Stimulated activated CD4-positive, alpha-beta T cell treated with anti-CD3 and anti-CD28 coated beads, Interleukin-2, amount 100 ng/mL, for 48 hours (primary cell): Measurements from ENCODE around the gene COQ5.
A peak's percentile ranks its signal among the peaks of the same experiment; 100 is the strongest.

Experiments used
- DNase-seq, 2 donors: peaks; one replicate each; pipeline ENCODE4 v3.0.0-alpha.2; 2020

The COQ5 gene

DNA sequence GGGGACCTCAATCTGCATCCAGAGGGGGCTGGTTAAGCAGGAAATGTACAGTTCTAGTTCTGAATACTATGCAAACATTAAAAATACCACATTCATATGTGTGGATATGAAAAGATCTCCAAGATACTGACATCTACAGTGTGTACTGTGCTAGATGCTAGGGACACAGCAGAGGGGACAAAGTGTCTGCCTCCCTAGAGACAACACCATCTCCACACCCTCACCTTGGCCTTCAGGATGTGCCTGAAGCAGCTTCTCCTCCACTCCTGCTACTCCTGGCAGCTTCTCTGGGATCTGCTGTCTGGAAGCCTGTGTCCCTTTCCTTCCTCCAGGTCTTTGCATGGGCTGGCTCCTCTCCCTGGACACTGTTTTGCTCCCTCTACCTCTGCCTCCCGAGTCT is 48.7 kb downstream of the COQ5 start:
- no peak for DNase-seq

DNA sequence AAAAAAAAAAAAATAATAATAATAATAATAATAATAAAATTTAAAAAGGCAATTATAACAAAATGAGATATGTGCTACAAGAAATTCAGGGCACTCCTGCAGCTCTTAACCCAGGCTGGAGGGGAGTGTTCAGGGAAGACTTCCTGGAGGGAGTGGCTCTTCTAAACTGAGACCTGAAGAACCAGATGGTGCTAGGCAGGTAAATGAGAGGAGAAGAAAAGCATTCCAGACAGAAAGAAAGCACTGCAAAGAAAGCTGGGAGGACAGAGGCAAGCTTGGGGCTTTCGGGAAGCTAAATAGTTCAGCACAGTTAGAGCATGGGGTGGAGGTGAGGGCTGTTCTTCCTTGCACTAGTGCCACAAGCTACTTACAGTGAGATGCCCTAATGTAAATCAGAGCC is 49.5 kb downstream of the COQ5 start:
- no peak for DNase-seq

DNA sequence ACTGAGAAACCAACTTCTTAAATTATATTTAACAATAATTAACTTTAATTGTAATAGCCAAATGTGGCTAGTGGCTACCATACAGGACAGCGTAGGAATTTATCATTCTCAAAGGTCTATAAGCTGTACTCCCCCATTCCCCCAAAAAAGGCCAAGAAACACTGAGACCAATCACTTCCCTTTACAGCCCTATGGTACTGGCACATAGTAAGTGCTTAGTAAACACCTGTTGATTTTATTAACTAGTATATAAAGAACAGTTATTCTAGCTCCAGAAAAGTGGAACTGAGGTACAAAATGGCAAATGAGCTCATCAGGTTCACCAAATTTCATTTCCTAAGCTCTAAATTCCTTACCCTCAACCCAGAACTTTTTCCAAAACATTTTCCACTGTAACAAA is 53.3 kb downstream of the COQ5 start:
- DNase-seq, result no peak

DNA sequence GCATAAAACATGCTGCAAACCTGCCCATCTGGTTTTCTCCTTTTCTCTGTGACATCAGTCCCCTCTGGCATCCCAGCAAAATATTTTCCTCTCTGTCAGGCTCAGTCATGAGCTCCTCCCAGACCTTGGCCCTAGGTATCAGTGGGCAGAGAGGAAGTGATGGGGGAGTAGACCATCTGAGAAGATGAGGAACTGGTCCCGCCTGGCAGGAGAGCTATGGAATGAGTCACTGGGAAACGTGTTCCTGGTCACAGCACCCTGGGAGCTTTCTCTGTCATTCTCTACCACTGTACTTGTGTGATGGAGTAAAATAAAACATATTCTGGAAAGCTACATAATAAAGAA is 54.4 kb downstream of the COQ5 start:
- DNase-seq, result no peak

DNA sequence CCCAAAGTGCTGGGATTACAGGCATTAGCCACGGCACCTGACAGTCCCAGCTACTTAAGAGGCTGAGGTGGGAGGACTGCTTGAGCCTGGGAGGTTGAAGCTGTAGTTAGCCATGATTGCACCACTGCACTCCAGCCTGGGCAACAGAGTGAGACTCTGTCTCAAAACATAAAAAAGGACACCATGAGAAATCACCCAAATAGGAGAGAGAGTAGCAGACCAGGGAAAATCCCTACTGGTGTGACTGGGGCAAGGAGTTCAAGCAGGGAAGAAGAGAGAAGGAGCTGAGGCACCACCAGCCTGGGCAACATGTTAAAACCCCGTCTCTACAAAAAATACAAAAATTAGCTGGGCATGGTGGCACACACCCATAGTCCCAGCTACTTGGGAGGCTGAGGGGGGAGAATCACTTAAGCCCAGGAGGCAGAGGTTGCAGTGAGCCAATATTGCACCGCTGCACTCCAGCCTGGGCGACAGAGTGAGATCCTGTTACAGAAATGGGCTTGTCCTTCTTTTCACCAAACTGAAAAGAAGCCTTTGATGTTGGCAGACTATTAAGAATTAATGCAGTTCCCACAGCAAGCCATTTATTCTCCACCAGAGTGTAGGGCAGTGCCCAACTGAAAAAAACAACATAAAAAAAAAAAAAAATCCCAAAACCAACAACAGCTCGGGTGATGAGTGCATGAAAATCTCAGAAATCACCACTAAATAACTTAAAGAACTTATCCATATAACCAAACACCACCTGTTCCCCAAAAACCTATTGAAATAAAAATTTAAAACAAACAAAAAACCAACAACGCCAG is 54.9 kb downstream of the COQ5 start:
- DNase-seq, result no peak

DNA sequence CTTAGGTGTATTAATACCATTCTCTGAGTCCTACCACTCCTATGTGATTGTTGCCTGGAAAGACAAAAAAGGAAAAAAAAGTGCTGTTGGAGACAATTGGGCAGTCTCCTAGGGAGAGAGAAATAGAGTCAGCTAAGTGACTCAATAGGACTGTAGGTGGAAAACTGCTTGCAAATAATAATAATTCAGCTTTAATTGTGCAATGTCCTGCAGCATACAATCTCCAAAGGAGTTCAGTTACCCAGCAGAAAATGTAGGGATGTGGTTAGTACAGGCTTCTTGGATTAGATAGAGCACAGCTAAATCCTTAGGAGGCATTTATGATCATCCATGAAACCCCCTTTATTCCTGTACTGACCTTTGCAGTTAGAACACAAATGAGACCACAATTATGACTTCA is 56.4 kb downstream of the COQ5 start:
- no peak for DNase-seq

DNA sequence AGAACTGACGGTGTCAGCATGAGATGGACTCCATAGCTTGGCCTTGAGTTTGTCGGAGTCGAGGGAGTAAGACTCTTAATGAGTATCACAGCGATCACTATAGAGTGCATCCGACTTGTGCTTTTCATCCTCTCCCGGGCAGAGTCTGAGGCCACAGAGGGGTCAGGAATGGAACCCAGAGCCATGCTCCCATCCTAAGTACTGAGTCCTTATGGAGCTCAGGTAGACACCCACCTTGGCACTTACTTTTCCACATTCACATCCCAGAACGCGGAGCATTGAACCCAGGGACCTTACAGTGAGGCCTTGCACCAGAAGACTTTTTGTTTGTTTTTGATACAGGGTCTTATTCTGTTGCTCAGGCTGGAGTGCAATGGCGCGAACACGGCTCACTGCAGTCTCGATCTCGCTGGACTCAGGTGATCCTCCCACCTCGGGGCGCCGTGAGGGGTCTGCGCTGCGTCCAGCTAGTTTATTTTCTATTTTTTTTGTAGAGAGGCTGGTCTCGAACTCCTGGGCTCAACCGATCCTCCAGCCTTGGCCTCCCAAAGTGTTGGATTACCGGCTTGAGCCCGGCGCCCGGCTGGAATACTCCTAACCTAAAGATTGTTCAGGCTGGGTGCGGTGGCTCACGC is 58.7 kb downstream of the COQ5 start:
- no peak for DNase-seq

DNA sequence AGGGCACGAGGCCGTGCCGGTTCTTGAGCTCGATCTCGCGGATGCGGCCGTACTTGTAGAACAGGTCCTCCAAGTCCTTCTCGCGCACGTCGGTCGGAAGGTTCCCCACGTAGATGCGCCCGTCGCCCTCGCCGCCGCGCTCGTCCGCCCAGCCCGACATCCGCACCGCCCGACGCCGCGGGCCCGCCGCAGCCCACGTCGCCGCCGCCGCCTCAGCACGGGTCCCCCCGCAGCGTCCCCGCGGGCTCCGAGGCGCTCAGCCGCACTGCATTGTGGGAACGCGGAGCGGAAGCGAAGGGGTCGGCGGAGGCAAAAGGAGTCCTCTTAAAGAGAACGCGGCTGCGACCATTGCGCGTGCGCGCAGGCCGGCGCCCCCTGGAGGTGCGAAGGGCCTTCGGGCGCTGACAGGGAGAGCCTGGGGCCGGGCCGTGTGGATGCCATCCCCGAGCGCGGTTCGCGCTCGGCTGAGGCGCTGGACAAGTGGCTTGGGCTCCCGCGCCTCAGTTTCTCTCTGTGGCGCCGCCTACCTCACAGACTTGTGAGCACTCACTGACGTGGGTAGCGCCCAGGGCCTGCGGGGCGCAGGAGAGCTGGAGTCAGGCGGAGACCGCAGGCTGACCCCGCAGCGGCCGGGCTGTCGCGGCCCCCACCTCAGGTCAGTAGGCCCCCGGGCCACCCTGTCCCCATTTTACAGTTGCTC is 59.4 kb downstream of the COQ5 start, which contains the start of gene SRSF9:
TSS of gene SRSF9 (minus strand) at position 299 of the 700 bp plus-strand sequence. CDS start at position 160, 139 bp downstream.
- peak; percentile 97 to 98 for DNase-seq

DNA sequence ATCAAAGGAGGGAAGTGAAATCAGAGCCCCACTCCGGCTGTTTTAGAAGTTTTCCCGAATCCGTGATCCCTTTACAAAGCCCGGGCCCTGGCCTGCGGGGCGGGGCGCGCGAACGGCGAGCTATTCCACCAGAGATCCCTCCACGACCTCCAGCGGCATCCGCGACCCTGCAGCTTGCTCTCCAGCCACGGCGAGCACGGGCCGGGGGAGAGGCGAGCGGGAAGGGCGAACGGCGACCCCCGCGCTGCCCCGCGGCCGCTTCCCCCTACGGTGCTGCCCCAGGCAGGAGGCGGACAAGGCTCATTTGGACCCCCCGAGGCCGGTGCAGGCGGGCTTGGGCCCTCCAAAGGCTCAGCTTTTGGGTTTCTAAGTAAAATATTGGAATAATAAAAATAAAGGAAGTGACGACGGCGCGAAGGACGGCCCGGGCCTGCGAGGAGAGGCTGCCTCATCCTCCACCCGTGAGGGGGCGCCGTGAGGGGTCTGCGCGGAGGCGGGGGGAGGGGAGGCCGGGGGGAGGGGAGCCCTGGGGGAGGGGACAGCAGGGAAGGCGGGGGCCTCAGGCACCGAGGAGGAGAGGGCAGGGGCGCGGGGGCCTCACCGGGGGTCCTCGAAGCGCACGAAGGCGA is 60.0 kb downstream of the COQ5 start:
- peak in 1 of 2 donors; percentile 29 for DNase-seq

DNA sequence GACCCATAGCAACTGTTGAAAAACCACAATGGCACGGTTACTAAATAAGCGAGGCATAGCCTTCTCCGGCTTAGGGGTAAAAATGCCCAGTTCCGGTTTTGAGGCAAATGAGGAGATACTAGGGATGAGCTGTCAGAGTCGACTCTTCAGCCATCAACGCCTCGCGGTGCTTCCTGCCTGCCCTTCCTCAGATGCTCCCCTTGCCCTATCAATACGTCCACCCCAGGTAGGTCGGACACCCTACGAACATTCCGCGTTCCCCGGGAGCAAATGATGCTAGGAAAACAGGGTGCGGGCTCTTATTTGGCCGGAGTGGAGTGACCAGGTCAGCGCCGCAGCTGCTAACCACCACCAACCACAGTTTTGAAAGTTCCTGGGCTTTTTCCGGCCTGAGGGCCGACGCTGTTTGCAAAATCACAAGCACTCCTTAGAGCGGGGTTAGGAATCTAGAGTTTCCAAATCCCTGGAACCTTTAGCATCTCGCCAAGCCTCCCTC is 60.6 kb downstream of the COQ5 start:
- no peak for DNase-seq

DNA sequence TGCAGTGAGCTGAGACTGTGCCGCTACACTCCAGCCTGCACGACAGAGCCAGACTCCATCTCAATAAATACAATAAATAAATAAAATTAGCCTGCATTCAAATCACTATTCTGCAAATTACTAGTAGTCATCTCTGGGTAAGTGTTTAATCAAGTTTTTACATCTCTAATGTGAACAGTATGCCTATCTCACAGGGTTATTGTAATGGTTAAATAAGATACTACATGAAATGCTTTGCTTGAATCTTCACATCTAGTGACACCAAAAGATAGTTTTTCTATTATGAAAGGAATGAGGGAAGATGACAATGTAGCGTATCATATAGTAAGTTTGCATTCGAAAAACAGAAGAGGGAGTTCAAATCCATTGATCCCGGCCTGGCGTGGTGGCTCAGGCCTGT is 61.5 kb downstream of the COQ5 start:
- no peak for DNase-seq

DNA sequence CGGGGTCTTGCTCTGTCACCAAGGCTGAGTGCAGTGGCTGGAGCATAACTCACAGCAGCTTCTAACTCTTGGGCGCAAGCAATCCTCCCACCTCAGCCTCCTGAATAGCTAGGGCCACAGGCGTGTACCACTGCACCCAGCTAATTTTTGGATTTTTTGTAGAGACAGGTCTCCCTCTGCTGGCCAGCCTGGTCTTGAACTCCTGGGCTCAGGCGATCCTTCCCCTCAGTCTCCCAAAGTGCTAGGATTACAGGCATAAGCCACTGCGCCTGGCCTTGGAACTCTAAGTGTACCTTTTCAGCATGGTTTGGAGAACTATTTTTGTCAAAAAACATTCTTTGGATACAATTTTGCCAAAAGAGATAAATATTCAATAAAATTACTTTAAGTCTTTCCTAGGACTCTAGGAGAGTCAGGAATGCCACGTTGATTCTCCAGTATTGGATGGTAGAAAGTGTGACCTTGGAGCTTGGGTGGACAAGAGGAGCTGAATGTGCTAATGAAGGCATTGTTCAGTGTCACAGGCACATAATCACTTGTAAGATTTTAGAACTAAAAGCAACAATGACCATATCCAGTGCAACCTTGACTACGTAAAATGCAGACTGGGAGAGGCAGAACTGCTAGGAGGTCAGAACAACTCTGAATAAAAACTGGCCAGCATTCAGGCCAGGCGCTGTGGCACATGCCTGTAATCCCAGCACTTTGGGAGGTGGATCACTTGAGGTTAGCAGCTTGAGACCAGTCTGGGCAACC is 62.2 kb downstream of the COQ5 start:
- peak in 1 of 2 donors; percentile 26 for DNase-seq

DNA sequence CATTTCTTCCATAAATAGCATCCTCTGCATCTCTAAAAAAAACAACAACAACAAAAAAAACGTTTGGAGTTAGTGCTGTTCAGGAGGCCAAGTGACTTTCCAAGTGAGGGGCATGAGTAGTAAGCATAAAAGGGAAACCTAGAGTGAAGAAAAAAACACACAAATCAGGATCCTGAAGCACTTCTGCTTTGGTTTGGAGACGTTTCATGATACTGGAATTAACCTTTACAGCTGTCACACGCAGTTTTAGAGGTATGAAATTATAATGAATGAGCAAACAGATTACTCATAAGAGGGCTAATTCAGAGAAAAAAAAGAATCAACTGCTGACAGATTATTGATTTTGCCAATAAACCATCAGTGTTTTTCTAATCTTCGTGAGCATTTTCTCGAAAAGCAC is 63.2 kb downstream of the COQ5 start:
- no peak for DNase-seq

DNA sequence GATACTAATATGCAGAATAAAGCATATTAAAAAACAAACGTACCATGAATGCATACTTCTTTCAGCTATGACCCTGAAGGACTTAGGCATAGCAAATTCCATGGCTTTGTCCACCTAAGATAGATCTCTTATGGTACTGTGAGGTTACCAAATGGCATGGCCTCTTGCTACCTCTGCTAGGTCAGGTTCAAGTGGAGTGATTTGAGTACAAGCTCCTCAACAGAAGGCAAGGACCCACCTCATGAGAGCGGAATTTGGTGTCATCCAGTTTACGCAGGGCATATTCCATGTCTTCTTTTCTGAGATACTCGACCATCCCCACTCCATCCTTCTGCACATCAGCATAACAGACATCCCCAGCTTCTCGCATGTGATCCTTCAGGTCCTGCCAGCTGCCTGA is 65.2 kb downstream of the COQ5 start:
- no peak for DNase-seq

DNA sequence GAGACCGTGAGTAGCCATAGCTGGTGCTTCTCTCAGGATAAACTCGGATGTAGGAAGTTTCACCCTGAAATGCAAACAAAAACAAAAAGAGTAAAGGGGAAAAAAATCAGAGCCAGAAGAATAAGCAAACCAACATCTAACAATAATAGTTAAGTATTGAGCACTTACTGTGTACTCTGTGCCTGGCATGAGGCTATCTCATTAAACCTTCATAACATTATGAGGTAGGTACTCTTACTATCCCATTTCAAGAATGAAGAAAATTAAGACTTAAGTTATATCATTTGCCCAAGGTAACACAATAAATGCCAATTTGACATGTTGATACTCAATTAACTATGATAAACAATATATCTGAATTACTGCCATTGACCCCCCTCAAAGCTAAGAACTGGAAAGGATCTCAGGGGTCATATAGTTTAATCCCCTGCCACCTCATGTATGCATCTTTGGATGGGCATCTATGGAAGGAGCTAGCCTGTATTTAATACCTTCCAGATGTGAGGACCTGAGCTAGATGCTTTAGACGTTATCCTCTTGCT is 66.8 kb downstream of the COQ5 start:
- no peak for DNase-seq

DNA sequence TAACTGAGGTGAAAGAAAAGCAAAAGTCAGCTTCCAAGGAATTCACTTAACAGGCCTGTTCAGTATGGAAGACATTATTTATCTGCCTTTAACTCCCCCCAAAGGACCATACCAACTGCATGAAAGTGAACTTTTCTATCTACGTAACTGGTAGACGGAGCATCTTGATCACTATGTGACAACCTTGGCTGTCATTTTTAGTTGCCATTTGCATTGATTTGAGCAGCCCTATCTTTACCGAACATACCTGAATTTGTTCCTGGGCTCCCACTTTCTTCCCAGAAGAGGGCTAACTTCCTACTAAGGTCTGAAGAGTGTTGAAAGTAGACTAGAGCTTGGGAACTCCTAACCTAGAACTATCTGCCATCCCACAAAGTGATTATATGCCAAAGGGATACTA is 68.8 kb downstream of the COQ5 start:
- no peak for DNase-seq

DNA sequence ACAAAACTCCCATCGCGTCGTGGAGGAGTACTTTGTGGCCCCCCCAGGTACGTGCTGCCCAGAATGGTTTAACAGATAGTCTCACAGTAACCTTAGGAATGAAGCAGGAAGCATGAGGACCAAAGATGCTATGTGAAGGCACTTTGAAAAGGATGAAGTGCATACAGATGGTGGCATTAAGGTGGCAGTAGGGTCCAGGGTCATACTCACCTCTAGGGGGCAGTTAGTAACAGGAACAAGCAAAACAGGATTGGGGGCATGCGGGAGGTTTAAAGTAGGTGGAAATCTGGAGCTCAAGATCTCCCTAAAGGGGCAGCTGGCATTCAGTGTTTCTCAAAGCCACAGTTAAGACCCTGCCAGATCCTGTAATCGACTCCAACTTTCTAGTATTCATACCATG is 71.8 kb downstream of the COQ5 start:
- no peak for DNase-seq

DNA sequence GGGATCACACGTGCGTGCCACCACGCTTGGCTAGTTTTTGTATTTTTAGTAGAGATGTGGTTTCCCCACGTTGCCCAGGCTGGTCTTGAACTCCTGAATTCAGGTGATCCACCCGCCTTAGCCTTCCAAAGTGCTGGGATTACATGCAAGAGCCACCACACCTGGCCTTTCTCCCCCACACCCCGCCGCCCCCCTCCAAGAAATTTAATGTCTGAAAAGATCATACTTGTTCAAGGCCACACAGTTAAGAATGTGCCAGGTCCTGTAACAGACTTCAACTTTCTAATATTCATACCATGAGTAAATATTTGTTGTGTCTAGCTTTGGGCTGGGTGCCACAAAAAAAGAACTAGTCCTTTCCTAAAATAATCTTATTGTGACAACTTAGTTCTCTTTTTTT is 73.7 kb downstream of the COQ5 start:
- DNase-seq, result no peak

DNA sequence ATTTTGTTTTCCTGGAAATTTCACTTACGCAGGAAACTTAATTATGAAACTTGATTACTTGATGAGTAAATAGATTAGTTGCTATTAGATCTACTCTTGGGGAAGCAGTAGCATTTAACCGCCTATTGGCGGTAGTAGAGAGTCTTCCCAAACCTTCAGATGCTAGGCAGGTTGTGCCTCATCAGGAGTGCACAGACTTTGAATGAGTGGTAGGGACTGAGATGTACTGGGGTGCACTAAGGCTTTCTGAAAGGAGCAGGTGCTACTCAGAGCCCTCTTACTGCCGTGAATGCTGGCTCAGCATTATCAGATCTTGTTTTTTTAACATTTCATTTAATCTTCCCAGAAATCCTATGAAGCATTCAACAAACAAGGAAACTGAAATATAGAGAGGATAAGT is 75.0 kb downstream of the COQ5 start:
- DNase-seq, result no peak
